OCI-M2 (cell line): ENCODE measurements around the gene MED7.

ENCODE experiments used
- DNase-seq: peaks from one replicate; lab custom pipeline; 2025; ENCODE audit not compliant: unreplicated experiment; lab: John Stamatoyannopoulos, UW

Gene MED7

DNA sequence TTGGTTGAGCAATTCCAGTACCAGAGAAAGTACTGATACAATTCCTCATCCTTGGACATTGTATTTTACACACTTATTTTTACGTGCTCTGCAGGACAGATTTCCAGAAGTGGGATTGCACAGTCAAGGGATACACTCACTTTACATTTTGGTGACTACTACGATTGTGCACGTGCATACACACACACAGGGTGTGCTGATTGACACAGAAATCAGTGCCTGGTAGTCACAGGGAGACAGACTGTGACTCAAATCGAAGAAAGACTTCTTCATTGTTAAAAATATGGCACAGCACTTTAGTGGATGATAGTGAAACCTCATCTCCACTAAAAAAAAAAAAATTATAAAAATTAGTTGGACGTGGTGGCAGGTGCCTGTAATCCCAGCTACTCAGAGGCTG lies 21.9 kb upstream of the MED7 start:
- DNase-seq: no peak

DNA sequence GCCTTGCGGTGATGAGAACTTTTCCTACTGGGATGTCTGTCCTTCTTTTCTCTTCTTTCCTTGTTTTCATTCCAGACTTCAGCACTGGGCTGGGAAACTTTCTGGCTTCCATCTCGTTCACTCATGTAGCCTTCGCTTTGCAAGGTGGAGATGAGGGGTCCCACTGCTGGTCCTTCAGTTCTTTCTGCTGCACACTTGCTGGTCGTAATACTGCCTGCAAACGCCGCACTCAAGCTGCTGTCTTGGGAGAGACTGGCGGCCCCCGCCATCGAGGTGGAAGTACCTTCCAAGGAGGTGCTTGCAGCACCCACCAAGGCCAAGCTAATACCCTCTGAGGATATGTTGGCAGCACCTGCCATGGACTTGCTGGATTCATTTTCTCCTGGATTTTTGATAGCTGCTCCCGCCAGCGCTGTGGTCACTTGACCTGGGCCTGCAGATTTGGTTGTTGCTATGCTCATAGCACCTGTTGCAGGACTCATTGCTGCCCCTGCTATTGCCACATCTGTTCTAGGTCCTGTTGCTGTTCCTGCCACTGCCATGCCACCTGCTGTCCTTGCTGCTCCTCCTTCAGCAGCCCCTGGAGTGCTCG lies 20.4 kb upstream of the MED7 start:
- DNase-seq: no peak

DNA sequence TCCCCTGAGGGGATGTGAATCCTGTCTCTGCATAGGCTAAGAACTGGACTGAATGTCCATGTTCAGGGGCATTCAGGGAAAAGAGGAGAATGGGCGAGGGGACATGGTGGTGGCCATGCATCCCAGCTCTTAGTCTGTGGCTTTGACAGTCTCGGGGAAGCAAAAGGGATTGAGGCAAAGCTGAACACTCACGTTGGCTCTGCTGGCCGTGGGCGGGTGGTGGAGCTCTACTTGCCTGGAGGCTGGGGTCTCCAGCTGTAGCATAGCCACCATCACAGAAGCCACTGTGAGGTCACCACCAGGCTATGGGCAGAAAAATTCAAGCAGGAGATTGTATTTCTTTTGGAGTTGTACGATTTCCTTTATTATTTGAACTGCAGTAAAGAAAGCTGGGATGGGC lies 19.3 kb upstream of the MED7 start:
- DNase-seq: no peak

DNA sequence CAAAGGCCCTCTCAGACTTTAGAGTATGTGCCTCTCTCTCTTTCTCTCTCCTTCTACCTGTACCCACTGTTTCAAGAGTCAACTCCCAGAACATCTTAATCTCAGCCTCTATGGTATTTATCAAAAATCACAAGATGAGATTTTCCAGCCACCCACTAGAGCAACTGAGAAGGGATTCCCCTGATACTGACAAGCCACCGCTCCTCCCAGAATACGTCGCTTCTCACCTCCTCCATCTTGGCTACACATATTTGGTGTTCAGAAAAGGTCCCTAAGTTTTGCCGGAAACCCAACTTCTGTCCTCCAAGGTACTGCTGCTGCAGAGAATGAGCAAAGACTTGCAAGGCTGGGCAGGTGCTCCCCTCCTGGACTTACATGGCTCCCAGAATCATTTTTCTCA lies 17.3 kb upstream of the MED7 start:
- DNase-seq: no peak

DNA sequence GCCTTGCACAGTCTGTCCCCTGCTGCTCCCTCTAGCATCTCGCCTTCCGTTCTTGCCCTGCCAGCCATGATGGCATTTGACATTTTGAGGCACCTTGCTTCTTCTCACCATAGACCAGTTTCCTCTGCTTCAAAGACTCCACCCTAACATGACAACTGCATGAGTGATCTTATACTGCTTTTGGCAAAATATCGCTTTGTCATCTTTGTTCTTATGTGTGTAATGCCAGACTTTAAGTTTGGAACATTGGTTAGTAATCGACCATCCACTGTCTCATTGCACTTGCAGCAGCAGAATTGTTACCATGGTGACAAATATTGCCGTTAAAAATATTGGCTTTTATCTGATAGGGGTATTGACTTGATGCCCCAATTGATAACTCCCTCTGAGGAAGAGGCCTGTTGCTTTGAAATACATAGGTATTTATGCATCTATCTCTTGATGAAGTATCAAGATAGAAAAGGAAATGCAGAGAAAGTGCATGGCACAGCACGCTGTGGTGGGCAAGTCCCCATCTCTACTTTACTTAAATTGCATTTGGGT lies 16.6 kb upstream of the MED7 start:
- DNase-seq: no peak

- no peak for DNase-seq
Observed at GRCh38 chr5:157157293-157157891, 14.7 kb upstream of the MED7 start.

DNA sequence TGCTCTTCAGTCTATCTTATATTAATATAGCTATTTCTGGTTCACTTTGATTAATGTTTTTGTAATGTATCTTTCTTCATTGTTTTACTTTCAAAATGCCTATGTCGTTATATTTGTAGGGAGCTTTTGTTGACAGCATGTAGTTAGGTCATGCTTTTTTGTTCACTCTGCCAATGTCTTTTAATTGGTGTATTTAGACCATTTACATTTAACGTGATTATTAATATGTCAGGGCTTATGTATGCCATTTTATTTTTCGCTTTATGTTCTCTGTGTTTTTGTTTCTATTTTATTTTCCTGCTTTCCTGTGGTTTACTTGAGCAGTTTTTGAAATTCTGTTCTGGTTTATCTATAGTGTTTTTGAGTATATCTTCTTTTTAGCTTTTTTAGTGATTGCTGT lies 12.6 kb upstream of the MED7 start:
- no peak for DNase-seq

- no peak for DNase-seq
Observed at GRCh38 chr5:157150995-157151394, 8.3 kb upstream of the MED7 start.

- no peak for DNase-seq
Observed at GRCh38 chr5:157148734-157149615, 6.3 kb upstream of the MED7 start.

DNA sequence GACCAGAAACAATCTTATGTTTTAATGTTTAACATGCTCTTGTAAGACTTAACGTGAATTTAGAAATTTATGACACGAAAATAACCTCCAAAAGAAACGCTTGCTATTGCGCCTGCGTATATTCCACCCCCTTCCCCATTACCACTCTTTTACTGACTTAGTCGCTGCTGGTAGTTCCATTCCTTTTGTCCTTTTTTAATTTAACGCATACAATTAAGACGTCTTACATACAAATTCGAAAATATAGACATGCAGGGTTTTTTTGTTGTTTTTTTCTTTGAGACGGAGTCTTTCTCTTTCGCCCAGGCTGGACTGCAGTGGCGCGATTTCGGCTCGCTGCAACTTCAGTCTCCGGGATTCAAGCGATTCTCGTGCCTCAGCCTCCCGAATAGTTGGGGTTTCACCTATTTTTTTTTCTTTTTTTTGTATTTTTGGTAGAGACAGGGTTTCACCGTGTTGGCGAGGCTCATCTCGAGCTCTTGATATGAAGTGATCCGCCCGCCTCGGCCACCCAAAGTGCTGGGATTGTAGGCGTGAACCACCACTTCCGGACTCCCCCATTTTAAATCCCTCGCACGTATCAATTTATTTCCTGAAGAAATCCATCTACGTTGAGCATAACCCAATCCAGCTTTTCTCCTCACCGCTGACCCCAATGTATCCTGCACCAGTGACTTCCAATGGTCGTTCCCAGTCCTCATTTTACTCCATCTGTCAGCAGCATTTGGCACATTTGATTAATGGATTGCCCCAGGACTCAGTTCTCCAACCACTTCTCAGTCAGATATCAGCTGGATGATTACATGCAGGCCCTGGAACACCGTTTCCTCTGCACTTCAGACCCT lies 684 bp upstream of the MED7 start:
- no peak for DNase-seq

- DNase-seq: no peak
Observed at GRCh38 chr5:157137691-157138090, 5.0 kb downstream of the MED7 start.

DNA sequence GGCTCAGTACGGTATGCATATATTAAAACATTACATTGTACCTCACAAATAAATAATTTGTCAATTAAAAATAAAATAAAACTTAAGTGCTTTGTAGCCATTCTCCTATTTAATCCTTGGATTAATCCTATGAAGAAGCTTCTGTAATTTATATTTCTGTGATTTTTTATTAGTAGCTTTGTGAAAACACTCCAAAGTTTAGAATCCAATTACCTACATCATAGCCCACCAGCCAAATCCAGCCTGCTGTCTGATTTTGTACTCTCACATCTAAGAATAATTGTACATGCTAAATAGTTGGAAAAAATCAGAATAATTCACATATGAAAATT lies 10.4 kb downstream of the MED7 start:
- DNase-seq: no peak

DNA sequence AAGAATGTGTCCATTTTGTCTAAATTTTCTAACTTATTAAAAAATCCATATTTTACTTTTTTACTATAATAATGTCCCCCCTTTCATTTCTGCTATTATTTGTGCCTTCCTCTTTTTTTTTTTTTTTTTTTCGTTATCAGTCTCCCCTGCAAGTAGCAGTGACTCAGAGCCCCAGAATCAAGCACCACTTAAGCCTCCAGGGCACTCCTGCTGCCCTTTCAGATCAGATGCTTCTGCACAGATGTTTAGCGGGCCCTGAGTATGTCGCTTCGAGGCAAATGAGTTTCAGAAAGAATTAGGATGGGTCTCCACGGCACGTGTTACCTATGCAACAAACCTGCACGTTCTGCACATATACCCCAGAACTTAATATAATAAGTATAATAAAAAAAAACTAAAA lies 11.7 kb downstream of the MED7 start:
- DNase-seq: no peak

DNA sequence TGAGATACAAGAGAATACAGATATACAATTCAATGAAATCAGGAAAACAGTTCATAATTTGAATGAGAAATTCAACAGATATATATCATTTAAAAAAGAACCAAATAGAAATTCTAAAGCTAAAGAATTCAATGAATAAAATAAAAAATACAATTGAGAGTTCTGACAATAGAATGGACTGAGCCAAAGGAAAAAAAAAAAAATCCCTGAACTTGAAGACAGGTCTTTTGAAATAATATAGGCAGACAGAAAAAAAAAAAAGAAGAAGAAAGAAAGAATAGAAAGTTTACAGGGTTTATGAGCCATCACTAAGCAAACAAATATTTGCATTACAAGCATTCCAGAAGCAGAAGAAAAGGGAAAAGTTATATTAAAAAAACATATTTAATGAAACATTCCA lies 21.0 kb downstream of the MED7 start:
- DNase-seq: no peak

- DNase-seq: no peak
Observed at GRCh38 chr5:157120102-157120501, 22.6 kb downstream of the MED7 start.

- no peak for DNase-seq
Observed at GRCh38 chr5:157116483-157116954, 26.1 kb downstream of the MED7 start.

GRCh38 chr5:157115502-157115901 lies 27.2 kb downstream of the MED7 start:
- DNase-seq: no peak

DNA sequence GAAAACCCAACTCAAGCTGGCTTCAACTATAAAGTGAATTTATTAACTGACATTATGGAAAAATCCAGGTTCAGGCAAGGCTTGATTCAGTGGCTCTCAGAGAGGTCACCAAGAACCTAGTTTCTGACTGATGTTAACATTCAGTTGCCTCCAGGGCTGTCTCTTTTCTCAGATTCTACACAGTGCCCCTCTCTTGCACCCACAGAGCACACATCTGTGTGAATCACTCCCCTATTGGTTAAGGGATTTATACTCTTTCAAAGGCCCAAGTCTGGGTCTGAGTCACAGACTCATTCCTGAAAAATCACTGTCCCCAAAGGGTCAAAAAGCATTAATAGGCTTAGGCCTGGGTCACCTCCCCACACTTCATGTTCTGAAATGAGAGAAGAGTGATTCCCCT lies 27.7 kb downstream of the MED7 start:
- DNase-seq: no peak

DNA sequence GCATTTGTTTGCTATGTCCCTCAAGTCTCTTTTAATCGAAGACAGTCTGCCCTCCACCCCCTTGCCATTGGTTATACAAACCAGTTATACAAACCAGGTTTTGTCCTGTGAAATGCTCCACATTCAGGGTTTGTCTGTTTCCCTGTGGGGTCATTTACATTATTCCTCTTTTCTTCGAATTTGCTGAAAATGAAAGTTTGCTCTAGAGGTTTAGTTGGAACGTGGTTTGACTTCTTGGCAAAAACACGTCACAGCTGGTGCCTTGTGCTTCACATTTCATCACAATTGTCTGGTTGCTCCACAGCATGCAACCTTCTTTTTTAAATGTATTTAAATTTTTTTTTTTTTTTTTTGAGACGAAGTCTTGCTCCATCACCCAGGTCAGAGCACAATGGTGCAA lies 29.7 kb downstream of the MED7 start:
- no peak for DNase-seq

DNA sequence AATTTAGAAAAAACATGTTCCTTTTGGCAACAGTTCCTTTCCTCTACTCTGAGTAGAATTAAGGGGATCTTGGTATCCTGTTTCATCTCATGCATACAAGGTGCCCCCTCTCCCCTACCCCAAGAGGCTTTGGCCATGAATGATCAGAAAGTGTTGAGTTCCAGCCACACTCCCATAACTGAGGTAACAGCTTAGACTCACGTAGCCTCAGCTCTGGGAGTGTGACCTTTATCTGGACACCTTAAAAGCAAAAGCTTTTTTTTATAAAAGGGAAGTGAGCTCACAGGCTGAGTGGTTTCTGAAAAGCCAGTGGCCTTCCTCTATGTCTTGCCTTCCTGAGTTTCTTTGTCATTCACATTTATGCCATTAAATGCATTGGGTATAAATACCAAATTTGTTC lies 32.9 kb downstream of the MED7 start:
- DNase-seq: no peak

GRCh38 chr5:157108976-157109375 lies 33.7 kb downstream of the MED7 start, which contains the start of gene HAVCR2:
HAVCR2 (minus strand) TSS chr5:157109044; CDS start chr5:157108983, 61 bp downstream.
- DNase-seq: no peak
